Psoas muscle (tissue), 8 donors: ENCODE results near the gene LATS2. TPM values are rescaled to one million over a fixed set of nuclear protein-coding genes. Genes with fewer than 3 reads are reported as not detected.
"Not testable (repeated sequence)": the region's sequence is repeated elsewhere in the genome, so short reads cannot be mapped to it uniquely, and the experiment has no call there.

Experiments
- ATAC-seq, 4 donors: fragments of 200-7000 bp; cut with Tn5 transposase; one replicate each; pipeline ENCODE4 v1.9.1; 2020; ENCODE audit warnings: moderate library complexity in 3 of 4, mild to moderate bottlenecking in 2 of 4
- DNase-seq, 2 donors: peaks; one replicate each; pipeline ENCODE4 v3.0.0-alpha.2; 2020
- H3K27ac ChIP-seq: fragments of 200-600 bp; one replicate; pipeline ENCODE4 v1.8.0; 2022
- H3K27me3 ChIP-seq, 3 donors: fragments of 200-600 bp in 1 of 3; one replicate each; pipeline versions ENCODE4 v1.6.1 to v1.8.0; 2013 to 2022; ENCODE audit warnings: low read length in 2 of 3, mild to moderate bottlenecking in 2 of 3, moderate library complexity in 1 of 3; ENCODE audit not compliant: insufficient read depth in 3 of 3
- H3K36me3 ChIP-seq, 2 donors: fragments of 200-600 bp in 1 of 2; one replicate each; pipeline versions ENCODE4 v1.6.1 to v1.8.0; 2013 to 2022; ENCODE audit warnings: low read depth in 1 of 2, mild to moderate bottlenecking in 1 of 2, moderate library complexity in 1 of 2; ENCODE audit not compliant: insufficient read depth in 1 of 2
- H3K4me1 ChIP-seq: fragments of 200-600 bp; one replicate; pipeline ENCODE4 v1.8.0; 2022
- H3K4me3 ChIP-seq: fragments of 200-600 bp; one replicate; pipeline ENCODE4 v1.8.0; 2022; ENCODE audit warnings: mild to moderate bottlenecking
- H3K9me3 ChIP-seq: fragments of 200-600 bp; one replicate; pipeline ENCODE4 v1.8.0; 2022
- WGBS, 3 donors: extraction: QIAGEN DNeasy Blood & Tissue Kit; methylation state at CpG; one replicate each; pipeline versions ENCODE4 v1.1.6 to v1.1.7; 2013; 5-methylcytosine and 5-hydroxymethylcytosine counted together
- intact Hi-C, 2 donors: fragments of 100-400 bp; cut with DNase I; formaldehyde crosslinking; loops; one replicate each; pipeline versions ENCODE4 v1.11.0 to v1.14.2; 2022
- polyA plus RNA-seq, 3 donors: library from polyadenylated mRNA; stranded (reverse); fragments of 200-250 nt; gene quantifications; one replicate each; pipeline ENCODE4 v1.2.3, GENCODE V29; 2013
- total RNA-seq, 4 donors: library from RNA; stranded (reverse); fragmentation: NEBNext Ultra II Directional in 2 of 4; extraction: Animal tissue kit (Norgen Biotek cat#: 25700) in 2 of 4; gene quantifications; one replicate each; pipeline versions ENCODE4 v1.2.1 to v1.2.4, GENCODE V29; 2021 to 2023
- TF ChIP-seq, protein P1 (sequence below): fragments of 200-600 bp; IDR thresholded peaks from one replicate; pipeline ENCODE4 v1.8.0; 2022; ENCODE audit warnings: antibody characterized with exemption
- donor health status: healthy with polysubstance abuse.
- donor health status: DM: no; HTN: no; CAD: no; lungs with moderate emphysema.
- donor health status: Bipolar disorder and iron deficiency.
- donor health status: healthy.
- donor health status: DM: yes; HTN: yes; CAD: no.
- donor health status: DM: no; HTN: no; CAD: no.
- donor health status: DM: no; HTN: no; CAD: no.
- donor health status: DM: yes; HTN: yes; CAD: no.

Gene LATS2
- total and polyA plus RNA-seq, 7 donors: 6.0 to 27.4 (median 23.7) TPM

DNA sequence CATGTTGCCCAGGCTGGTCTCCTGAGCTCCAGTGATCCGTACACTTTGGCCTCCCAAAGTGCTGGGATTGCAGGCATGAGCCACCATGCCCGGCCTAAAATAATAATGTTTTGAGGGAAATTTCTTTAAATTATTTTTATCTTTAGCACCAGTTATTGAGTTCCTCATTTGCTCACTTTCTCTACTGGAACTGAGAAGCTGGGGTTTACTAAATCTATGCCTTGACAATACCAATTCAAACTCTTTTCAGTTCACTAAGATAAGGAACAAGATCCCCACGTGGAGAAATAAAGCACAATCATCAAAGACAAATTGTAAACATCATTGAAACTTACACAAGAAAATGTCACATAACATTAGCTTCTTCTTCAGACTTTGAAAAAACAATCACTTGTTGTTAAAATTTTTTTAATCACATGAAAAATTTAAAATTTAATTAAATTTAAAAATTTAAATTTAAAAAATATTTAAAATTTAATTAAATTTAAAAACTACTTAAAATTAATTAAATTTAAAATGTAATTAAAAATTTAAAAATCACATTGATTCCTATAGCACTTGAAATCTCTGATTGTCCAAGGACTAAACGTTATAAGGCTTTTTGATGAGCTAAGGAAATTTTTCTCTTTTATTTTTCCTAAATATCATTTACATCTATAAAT lies 133.7 kb downstream of the LATS2 start:
- 71 to 74% (median 74%) methylated on average over 4 of the region's 4 CpGs for WGBS, 3 donors
- Histone ChIP-seq H3K4me3 (no peak overlapping the region), H3K27ac (no peak overlapping the region), H3K9me3 (no peaks in the 10 kb centered on the region), H3K4me1 (no peaks in the 10 kb centered on the region), H3K36me3 (no peaks in the 10 kb centered on the region), H3K27me3 (no peaks in the 10 kb centered on the region)
- no peak for DNase-seq
- intact Hi-C loops: loop anchor here (5.0 to 10.0 kb wide), 2 partner anchors 430 to 753 kb away; no protein-coding TSS in a partner anchor
- TF ChIP-seq, protein P1, sequence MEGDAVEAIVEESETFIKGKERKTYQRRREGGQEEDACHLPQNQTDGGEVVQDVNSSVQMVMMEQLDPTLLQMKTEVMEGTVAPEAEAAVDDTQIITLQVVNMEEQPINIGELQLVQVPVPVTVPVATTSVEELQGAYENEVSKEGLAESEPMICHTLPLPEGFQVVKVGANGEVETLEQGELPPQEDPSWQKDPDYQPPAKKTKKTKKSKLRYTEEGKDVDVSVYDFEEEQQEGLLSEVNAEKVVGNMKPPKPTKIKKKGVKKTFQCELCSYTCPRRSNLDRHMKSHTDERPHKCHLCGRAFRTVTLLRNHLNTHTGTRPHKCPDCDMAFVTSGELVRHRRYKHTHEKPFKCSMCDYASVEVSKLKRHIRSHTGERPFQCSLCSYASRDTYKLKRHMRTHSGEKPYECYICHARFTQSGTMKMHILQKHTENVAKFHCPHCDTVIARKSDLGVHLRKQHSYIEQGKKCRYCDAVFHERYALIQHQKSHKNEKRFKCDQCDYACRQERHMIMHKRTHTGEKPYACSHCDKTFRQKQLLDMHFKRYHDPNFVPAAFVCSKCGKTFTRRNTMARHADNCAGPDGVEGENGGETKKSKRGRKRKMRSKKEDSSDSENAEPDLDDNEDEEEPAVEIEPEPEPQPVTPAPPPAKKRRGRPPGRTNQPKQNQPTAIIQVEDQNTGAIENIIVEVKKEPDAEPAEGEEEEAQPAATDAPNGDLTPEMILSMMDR: no peak
- no peak for ATAC-seq

DNA sequence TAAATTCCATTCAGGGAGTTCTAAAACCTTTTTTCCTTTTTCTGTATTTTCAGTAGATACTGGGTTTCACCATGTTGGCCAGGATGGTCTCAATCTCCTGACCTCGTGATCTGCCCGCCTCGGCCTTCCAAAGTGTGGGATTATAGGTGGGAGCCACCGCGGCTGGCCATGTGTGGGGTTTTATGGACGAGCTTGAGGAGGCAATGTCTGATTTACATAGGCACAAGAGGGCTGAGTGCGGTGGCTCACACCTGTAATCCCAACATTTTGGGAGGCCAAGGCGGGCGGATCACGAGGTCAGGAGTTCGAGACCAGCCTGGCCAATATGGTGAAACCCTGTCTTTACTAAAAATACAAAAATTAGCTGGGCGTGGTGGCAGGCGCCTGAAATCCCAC lies 136.0 kb downstream of the LATS2 start:
- not testable (repeated sequence) for H3K36me3 ChIP-seq, H3K4me1 ChIP-seq, H3K27me3 ChIP-seq, ATAC-seq, H3K9me3 ChIP-seq, H3K27ac ChIP-seq, H3K4me3 ChIP-seq, DNase-seq
- intact Hi-C loops: loop anchor here (2.0 to 10.0 kb wide), 3 partner anchors 213 to 751 kb away; no protein-coding TSS in a partner anchor
- 76 to 77% (median 77%) methylated on average over 13 of the region's 13 CpGs for WGBS, 3 donors

DNA sequence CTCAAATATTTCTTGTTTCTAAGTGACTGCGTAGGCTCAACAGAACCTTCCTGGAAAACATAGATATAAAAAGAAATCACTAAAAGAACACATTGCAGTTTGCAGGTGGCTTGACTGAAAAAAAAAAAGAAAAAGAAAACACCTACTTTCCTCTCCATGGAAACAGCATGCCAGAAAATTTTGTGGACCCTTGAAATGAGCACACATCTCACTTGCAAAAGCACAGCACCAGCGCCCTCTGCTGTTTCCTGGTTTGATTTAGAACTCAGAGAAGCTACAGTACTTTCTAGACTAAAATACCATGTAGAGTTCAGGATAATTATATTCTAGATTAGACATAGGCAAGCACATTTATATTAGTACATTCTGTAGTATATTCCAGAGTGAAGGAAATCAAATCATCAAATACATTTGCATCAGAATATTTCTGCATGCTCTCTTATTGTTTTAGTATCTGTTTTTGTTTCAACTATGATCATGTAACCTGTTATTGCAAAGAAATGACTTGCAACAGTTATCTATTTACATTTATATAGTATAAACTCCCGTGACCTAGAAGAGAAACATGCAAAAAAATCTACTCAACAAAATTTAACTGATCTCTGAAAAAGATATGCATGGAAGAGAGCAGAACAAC lies 136.5 kb downstream of the LATS2 start:
- TF ChIP-seq, protein P1: peak; percentile 82
- DNase-seq: peak; percentile 65 to 79
- Histone ChIP-seq H3K27ac (no peak overlapping the region), H3K9me3 (no peaks in the 10 kb centered on the region), H3K4me1 (no peaks in the 10 kb centered on the region), H3K27me3 (no peaks in the 10 kb centered on the region), H3K4me3 (no peak overlapping the region), H3K36me3 (no peaks in the 10 kb centered on the region)
- WGBS, 3 donors: 31 to 35% (median 32%) methylated on average over 3 of the region's 3 CpGs
- peak; percentile 55 to 83 (median 68) for ATAC-seq
- intact Hi-C loops: loop anchor here (2.0 to 10.0 kb wide), 3 partner anchors 212 to 750 kb away; no protein-coding TSS in a partner anchor

DNA sequence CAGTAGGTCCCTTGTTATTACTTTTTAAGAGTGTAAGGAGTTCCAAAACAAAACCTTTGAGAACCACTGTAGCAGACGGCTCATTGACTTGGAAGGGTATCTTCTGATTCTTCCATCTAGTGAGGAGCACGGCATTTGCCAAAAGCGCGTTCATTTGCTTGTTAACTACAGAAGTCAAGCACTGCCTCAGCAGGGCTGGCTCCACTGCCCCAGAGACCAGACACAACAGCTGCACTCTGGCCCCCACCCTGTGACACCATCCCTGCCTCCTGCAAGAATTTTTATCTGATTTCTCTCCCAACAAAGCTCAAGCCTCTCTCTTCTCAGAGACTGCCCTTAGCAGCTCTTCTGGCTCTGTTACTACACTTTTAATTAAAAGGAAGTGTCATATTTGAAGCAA lies 138.1 kb downstream of the LATS2 start:
- TF ChIP-seq, protein P1: no peak
- Histone ChIP-seq H3K27me3 (no peaks in the 10 kb centered on the region), H3K36me3 (no peaks in the 10 kb centered on the region), H3K9me3 (no peaks in the 10 kb centered on the region), H3K4me1 (no peaks in the 10 kb centered on the region), H3K27ac (no peak overlapping the region), H3K4me3 (no peak overlapping the region)
- DNase-seq (no peak), ATAC-seq (peak in 1 of 4 donors; percentile 40)
- WGBS, 3 donors: 28 to 59% (median 52%) methylated on average over 4 of the region's 4 CpGs
- intact Hi-C loops: loop anchor here in 1 of 2 donors (2.0 to 10.0 kb wide), 2 partner anchors 426 to 748 kb away; no protein-coding TSS in a partner anchor

Other genes with a start within 250 kb of the LATS2 start
- gene XPO4, start 158.8 kb downstream of the LATS2 start, total RNA-seq: 10 to 100 TPM; 12.2 to 67.2 (median 31.1) TPM
- 1 to 10 TPM; 3.9 to 6.3 (median 5.4) TPM for gene XPO4, start 158.8 kb downstream of the LATS2 start, polyA plus RNA-seq
- gene SAP18, start 78.5 kb upstream of the LATS2 start, total RNA-seq: 100 to 1,000 TPM; 232 to 297 (median 287) TPM
- gene SAP18, start 78.5 kb upstream of the LATS2 start, polyA plus RNA-seq: 10 to 100 TPM; 80.5 to 92.5 (median 90.5) TPM
- gene SKA3, start 115.0 kb upstream of the LATS2 start, total RNA-seq: 1 to 10 TPM in 1 of 4 donors, under 1 TPM in 3; 0.14 to 1.5 (median 0.32) TPM
- under 1 TPM; 0.11 to 0.25 (median 0.21) TPM for gene SKA3, start 115.0 kb upstream of the LATS2 start, polyA plus RNA-seq
- gene MRPL57, start 115.1 kb upstream of the LATS2 start, total RNA-seq: 10 to 100 TPM; 17.6 to 30.7 (median 23.8) TPM
- 10 to 100 TPM; 20.7 to 29.0 (median 23.2) TPM for gene MRPL57, start 115.1 kb upstream of the LATS2 start, polyA plus RNA-seq